ENCODE measurements around the gene DCDC2C. TPM values are rescaled to one million over a fixed set of nuclear protein-coding genes. Genes with fewer than 3 reads are reported as not detected.

The DCDC2C gene
- total RNA-seq, 1 donor from 2014 or later = not detected

- Mint-ChIP-seq H3K9me3 (no peaks in the 10 kb centered on the region), H3K36me3 (no peaks in the 10 kb centered on the region), H3K27ac (no peak overlapping the region), H3K4me1 (ENCODE audit: unreplicated experiment) (no peaks in the 10 kb centered on the region), H3K27me3 (peaks cover 12% of the 10 kb centered on the region), H3K4me3 (no peak overlapping the region)
- no peak for DNase-seq (ENCODE audit: extremely low spot score, unreplicated experiment)
- TF ChIP-seq, protein P1, sequence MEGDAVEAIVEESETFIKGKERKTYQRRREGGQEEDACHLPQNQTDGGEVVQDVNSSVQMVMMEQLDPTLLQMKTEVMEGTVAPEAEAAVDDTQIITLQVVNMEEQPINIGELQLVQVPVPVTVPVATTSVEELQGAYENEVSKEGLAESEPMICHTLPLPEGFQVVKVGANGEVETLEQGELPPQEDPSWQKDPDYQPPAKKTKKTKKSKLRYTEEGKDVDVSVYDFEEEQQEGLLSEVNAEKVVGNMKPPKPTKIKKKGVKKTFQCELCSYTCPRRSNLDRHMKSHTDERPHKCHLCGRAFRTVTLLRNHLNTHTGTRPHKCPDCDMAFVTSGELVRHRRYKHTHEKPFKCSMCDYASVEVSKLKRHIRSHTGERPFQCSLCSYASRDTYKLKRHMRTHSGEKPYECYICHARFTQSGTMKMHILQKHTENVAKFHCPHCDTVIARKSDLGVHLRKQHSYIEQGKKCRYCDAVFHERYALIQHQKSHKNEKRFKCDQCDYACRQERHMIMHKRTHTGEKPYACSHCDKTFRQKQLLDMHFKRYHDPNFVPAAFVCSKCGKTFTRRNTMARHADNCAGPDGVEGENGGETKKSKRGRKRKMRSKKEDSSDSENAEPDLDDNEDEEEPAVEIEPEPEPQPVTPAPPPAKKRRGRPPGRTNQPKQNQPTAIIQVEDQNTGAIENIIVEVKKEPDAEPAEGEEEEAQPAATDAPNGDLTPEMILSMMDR (conservative IDR thresholded peaks at IDR 0.05) = no peak
Observed at GRCh38 chr2:3762771-3763447, 59.5 kb downstream of the DCDC2C start.

GRCh38 chr2:3766824-3767223 lies 63.4 kb downstream of the DCDC2C start:
- Mint-ChIP-seq H3K27ac (no peak overlapping the region), H3K4me1 (ENCODE audit: unreplicated experiment) (no peaks in the 10 kb centered on the region), H3K9me3 (no peaks in the 10 kb centered on the region), H3K27me3 (peaks cover 17% of the 10 kb centered on the region), H3K4me3 (no peak overlapping the region), H3K36me3 (no peaks in the 10 kb centered on the region)
- DNase-seq (ENCODE audit: extremely low spot score, unreplicated experiment) = no peak
- TF ChIP-seq, protein P1 (conservative IDR thresholded peaks at IDR 0.05) = no peak

GRCh38 chr2:3768960-3769765 lies 65.8 kb downstream of the DCDC2C start:
- Mint-ChIP-seq H3K27ac (no peak overlapping the region), H3K4me3 (no peak overlapping the region), H3K36me3 (no peaks in the 10 kb centered on the region), H3K27me3 (peaks cover 15% of the 10 kb centered on the region), H3K9me3 (no peaks in the 10 kb centered on the region), H3K4me1 (ENCODE audit: unreplicated experiment) (no peaks in the 10 kb centered on the region)
- TF ChIP-seq, protein P1 (conservative IDR thresholded peaks at IDR 0.05) = no peak
- DNase-seq (ENCODE audit: extremely low spot score, unreplicated experiment) = no peak

DNA sequence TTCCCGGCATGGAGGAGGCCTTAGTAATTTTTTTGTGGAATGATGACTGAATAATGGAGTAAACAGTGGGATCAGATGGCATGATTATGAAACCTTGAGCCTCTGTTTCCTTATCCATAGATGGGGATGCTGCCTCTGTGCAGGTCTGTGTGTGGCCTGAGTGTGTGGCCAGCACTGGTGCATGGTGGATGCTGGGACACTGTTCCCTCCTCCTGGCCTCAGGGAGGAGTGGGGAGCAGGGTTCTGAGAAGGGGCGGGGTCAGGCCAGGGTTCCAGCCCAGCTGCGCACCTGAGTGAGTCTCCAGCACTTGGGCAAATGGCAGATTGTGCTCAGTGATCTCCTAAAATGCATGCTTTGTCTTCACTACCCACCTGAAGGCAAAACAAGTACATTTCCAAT lies 66.4 kb downstream of the DCDC2C start:
- H3K27me3 Mint-ChIP-seq = peaks cover 11% of the 10 kb centered on the region
- no peak overlapping the region for H3K27ac Mint-ChIP-seq

GRCh38 chr2:3770724-3771415 lies 67.5 kb downstream of the DCDC2C start:
- Mint-ChIP-seq H3K27ac (no peak overlapping the region), H3K36me3 (no peaks in the 10 kb centered on the region), H3K27me3 (peaks cover 8% of the 10 kb centered on the region), H3K4me3 (no peak overlapping the region), H3K4me1 (ENCODE audit: unreplicated experiment) (no peaks in the 10 kb centered on the region), H3K9me3 (no peaks in the 10 kb centered on the region)
- DNase-seq (ENCODE audit: extremely low spot score, unreplicated experiment) = no peak
- TF ChIP-seq, protein P1 (conservative IDR thresholded peaks at IDR 0.05) = no peak

More for the DNA sequence above, 66.4 kb downstream of the DCDC2C start:
- H3K4me3 Mint-ChIP-seq = no peak overlapping the region
- no peaks in the 10 kb centered on the region for H3K9me3 Mint-ChIP-seq
- TF ChIP-seq, protein P1 (conservative IDR thresholded peaks at IDR 0.05) = no peak
- no peaks in the 10 kb centered on the region for H3K4me1 Mint-ChIP-seq (ENCODE audit: unreplicated experiment)
- DNase-seq (ENCODE audit: extremely low spot score, unreplicated experiment) = no peak
- H3K36me3 Mint-ChIP-seq = no peaks in the 10 kb centered on the region
